Thymus (tissue), 11 donors: ENCODE results near the gene TGFB1. TPM values are rescaled to one million over a fixed set of nuclear protein-coding genes. Genes with fewer than 3 reads are reported as not detected.
A peak's percentile ranks its signal among the peaks of the same experiment; 100 is the strongest.

Source experiments
- DNase-seq, 9 donors: peaks; one replicate each; pipeline ENCODE4 v3.0.0-alpha.2; 2013; ENCODE audit warnings: low spot score in 9 of 9, low read depth in 6 of 9, missing footprints in 1 of 9
- H3K27ac ChIP-seq, 2 donors: one replicate each; pipeline ENCODE4 v1.5.1; 2013; ENCODE audit warnings: control low read depth in 1 of 2, low read depth in 1 of 2, low read length in 1 of 2, mild to moderate bottlenecking in 1 of 2, moderate library complexity in 1 of 2
- H3K27me3 ChIP-seq, 2 donors: one replicate each; pipeline ENCODE4 v1.5.1; 2013; ENCODE audit warnings: low read length in 1 of 2; ENCODE audit not compliant: control insufficient read depth in 2 of 2, insufficient read depth in 1 of 2
- H3K36me3 ChIP-seq, 2 donors: one replicate each; pipeline ENCODE4 v1.5.1; 2013; ENCODE audit warnings: low read length in 1 of 2, mild to moderate bottlenecking in 1 of 2, moderate library complexity in 1 of 2; ENCODE audit not compliant: control insufficient read depth in 2 of 2, insufficient read depth in 2 of 2
- H3K4me1 ChIP-seq, 2 donors: one replicate each; pipeline ENCODE4 v1.5.1; 2013; ENCODE audit warnings: low read length in 2 of 2; ENCODE audit not compliant: control insufficient read depth in 2 of 2, insufficient read depth in 2 of 2
- H3K4me3 ChIP-seq, 2 donors: one replicate each; pipeline ENCODE4 v1.5.1; 2013; ENCODE audit warnings: low read length in 2 of 2, control low read depth in 1 of 2, mild to moderate bottlenecking in 1 of 2
- H3K9me3 ChIP-seq, 2 donors: one replicate each; pipeline ENCODE4 v1.5.1; 2013; ENCODE audit warnings: low read length in 1 of 2, mild to moderate bottlenecking in 1 of 2; ENCODE audit not compliant: control insufficient read depth in 2 of 2, insufficient read depth in 1 of 2
- WGBS: extraction: QIAGEN DNeasy Blood & Tissue Kit; methylation state at CpG from one replicate; pipeline ENCODE4 v1.1.7; 2013; 5-methylcytosine and 5-hydroxymethylcytosine counted together
- polyA plus RNA-seq: library from polyadenylated mRNA; stranded (reverse); fragments of 200-250 nt; gene quantifications from one replicate; pipeline ENCODE4 v1.2.3, GENCODE V29; 2013
- total RNA-seq: library from RNA; stranded (reverse); fragments of 120-200 nt; gene quantifications from one replicate; pipeline ENCODE4 v1.2.4, GENCODE V29; 2013
- donor health status: healthy.

The TGFB1 gene
- total and polyA plus RNA-seq, 2 donors = 5.0 to 24.8 TPM

DNA sequence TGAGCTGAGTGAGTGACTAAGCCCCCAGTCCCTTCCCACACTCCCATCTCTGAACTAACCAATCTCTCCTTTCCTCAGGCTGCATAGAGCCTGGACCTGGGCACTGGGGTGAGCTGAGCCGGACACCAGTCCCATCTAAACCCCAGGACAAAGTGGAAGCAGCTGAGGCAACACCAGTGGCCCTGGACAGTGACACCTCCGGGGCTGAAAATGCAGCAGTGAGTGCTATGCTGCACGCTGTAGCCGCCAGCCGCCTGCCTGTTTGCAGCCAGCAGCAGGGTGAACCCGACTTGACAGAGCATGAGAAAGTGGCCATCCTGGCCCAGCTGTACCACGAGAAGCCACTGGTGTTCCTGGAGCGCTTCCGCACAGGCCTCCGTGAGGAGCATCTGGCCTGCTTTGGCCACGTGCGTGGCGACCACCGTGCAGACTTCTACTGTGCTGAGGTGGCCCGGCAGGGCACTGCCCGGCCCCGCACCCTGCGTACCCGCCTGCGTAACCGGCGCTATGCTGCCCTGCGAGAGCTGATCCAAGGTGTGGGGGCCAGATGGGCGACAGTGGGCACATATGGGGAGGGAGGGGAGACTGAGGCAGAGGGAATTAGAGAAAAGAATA is 37.3 kb downstream of the TGFB1 start:
- H3K4me1 ChIP-seq = peaks cover 0 to 1% of the 10 kb centered on the region in 2 donors
- WGBS = 98% methylated on average over 24 of the region's 24 CpGs

DNA sequence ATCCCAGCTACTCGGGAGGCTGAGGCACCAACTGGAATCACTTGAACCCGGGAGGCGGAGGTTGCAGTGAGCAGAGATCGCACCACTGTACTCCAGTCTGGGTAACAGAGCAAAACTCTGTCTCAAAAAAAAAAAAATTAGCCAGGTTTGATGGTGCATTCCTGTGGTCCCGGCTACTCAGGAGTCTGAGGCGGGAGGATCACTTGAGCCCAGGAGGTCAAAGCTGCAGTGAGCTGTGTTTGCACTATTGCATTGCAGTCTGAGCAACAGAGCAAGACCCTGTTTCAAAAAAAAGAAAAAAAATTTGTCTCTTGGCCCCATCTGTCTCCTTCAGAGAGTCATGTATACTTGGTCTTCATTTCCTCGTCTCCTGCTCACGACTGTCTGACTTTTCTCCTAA is 42.1 kb downstream of the TGFB1 start:
- 94% methylated on average over 8 of the region's 8 CpGs for WGBS
- H3K27ac ChIP-seq = no peak overlapping the region
- no peak for DNase-seq
- peaks cover 19 to 37% of the 10 kb centered on the region in 2 donors for H3K36me3 ChIP-seq
- H3K9me3 ChIP-seq = no peaks in the 10 kb centered on the region
- no peak overlapping the region for H3K4me3 ChIP-seq
- H3K27me3 ChIP-seq = no peaks in the 10 kb centered on the region
- peaks cover 30 to 40% of the 10 kb centered on the region in 2 donors for H3K4me1 ChIP-seq

More for the DNA sequence above, 37.3 kb downstream of the TGFB1 start:
- Histone ChIP-seq H3K27ac (no peak overlapping the region), H3K4me3 (no peak overlapping the region), H3K9me3 (no peaks in the 10 kb centered on the region), H3K36me3 (peaks cover 65 to 73% of the 10 kb centered on the region in 2 donors), H3K27me3 (no peaks in the 10 kb centered on the region)
- no peak for DNase-seq

DNA sequence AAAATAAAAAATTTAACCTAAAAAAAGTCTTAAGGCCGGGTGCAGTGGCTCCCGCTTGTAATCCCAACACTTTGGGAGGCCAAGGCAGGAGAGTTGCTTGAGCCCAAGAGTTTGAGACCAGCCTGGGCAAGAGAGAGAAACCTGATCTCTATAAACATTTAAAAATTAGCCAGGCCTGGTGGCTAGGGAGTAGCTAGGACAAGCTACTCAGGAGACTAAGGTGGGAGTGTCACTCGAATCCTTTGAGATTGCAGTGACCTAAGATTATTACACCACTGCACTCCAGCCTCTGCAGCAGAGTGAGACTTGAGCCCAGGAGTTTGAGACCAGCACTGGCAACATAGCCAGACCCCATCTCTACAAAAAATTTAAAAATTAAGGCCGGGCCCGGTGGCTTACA is 42.6 kb downstream of the TGFB1 start:
- WGBS = 84% methylated on average over 5 of the region's 5 CpGs
- DNase-seq = no peak
- Histone ChIP-seq H3K4me1 (peaks cover 36 to 45% of the 10 kb centered on the region in 2 donors), H3K9me3 (no peaks in the 10 kb centered on the region), H3K4me3 (peak overlapping the region; percentile 79 to 95), H3K27me3 (no peaks in the 10 kb centered on the region), H3K27ac (no peak overlapping the region), H3K36me3 (peaks cover 19 to 37% of the 10 kb centered on the region in 2 donors)

DNA sequence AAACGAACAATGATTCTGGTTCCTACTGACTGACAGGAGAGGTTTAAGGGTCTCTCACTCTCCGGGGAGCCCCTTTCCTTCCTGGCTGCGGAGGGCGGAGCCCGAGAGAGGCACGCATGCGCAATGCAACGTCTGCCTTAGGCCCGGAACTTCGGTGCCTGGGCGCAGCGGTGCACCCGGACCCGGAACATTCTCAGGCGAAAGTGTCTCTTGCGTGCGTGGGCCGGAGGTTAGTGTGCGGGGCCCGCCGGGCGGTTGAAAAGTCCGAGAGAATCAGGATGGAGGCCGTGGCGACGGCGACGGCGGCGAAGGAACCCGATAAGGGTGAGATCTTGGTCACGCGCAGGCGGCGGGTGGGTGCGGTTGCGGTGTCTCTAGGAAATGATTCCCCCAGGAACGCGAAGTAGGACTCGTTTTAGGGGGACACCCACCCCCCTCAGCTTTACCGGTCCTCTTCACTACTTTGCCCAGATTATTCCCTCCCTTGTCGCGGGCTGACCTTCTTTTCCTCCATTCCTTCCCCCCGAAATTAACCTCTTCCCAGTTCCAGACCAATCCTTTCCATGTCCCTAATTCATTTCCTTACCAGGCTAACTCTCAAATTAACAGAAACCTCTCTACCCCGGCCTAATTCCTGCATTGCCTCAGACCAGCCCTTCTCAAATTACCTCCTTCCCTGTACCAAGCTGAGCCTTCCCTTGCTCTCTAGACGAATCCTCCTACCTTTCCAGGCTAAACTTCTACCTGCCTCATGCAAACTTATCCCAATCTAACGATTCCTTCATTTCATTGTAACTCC is 43.5 kb downstream of the TGFB1 start, which contains the start of gene CCDC97:
TSS of gene CCDC97 (plus strand) at position 140 of the 799 bp plus-strand sequence. CDS start at position 279, 139 bp downstream.
- Histone ChIP-seq H3K27me3 (no peaks in the 10 kb centered on the region), H3K4me3 (peak within 1 kb of the TSS; percentile 79 to 95), H3K36me3 (peaks cover 24 to 39% of the 10 kb centered on the region in 2 donors), H3K27ac (peak within 1 kb of the TSS; percentile 90 to 93), H3K4me1 (peaks cover 40 to 53% of the 10 kb centered on the region in 2 donors), H3K9me3 (no peaks in the 10 kb centered on the region)
- WGBS = under 1% methylated on average over 47 of the region's 47 CpGs
- DNase-seq = peak; percentile 86 to 97 (median 92)

DNA sequence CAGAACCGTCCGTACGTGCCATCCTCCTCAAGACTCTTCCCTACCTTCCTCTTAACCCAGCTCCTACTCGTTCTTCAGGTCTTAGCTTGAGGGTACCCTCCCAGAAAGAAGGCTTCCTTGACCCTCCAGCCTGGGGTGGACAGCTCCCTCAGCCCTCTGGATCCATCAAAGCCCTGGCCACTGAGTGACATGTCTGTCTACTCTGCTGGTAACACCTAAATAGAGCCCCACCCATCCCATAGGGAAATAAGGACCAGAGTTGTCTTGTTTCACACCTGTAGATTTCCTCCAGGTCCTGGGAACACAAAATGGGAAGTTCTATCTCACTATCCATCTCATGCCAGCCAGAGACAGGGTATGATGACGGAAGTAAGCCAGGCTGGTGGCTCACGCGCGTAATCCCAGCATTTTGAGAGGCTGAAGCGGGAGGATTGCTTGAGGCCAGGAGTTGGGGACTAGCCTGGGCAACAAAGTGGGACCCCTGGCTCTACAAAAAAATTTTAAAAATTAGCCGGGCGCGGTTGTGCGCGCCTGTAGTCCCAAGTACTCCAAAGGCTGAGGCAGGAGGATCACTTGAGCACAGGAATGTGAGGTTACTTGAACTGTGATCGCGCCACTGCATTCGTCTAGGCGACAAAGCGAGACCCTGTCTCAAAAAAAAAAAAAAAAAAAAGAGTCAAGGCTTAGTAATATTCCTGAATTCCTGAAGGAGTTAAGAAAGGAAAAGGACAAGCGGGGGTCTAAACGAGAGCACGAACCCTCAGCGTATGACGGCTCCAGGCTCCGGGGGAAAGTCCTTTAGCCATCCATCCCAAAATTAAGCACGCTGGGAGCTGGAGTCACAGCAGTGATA is 44.3 kb downstream of the TGFB1 start:
- peaks cover 24 to 44% of the 10 kb centered on the region in 2 donors for H3K36me3 ChIP-seq
- peak in 1 of 9 donors; percentile 26 for DNase-seq
- 18% methylated on average over 26 of the region's 26 CpGs for WGBS

DNA sequence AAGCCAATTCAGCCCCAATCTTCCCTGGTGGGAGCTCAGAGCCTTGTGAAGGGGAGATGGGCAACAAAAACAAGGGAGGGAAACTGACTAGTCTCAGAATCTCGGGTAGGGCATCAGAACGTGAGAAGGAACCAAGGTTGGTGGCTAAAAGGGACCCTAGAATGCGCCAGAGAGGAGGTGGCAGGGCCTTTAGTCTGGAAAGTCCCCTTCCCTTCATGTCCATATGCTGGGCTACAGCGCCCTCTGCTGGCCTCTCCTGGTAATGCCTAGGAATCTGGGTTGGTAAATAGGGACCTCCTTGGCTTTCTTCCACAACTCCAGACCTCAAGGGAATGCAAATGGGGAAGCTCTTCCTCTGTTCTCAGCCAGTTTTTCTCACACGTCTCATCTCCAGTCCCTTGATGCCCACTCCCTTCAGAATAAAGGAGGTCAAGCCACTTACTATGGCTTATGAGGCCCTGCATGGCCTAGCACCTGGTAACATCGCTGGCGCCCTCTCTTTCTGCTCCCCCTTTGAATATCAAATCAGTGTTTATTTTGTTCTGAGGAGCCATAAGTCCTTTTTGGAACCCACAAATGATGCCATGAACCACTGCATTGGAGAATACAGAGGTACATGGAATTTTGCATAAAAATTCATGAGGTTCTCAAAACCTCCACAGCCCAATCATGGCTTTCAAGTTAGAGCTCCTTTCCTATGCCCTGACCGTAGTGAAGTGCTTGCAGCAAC is 45.1 kb downstream of the TGFB1 start:
- DNase-seq = peak; percentile 66 to 94 (median 81)
- H3K27ac ChIP-seq = peak overlapping the region; percentile 92 to 96
- peaks cover 43 to 67% of the 10 kb centered on the region in 2 donors for H3K4me1 ChIP-seq
- 29% methylated on average over 8 of the region's 8 CpGs for WGBS
- H3K27me3 ChIP-seq = no peaks in the 10 kb centered on the region
- H3K4me3 ChIP-seq = peak overlapping the region in 1 of 2 donors; percentile 14
- no peaks in the 10 kb centered on the region for H3K9me3 ChIP-seq
- H3K36me3 ChIP-seq = peaks cover 31 to 50% of the 10 kb centered on the region in 2 donors

More for the DNA sequence above, 44.3 kb downstream of the TGFB1 start:
- Histone ChIP-seq H3K27ac (peak overlapping the region; percentile 90 to 93), H3K9me3 (no peaks in the 10 kb centered on the region), H3K27me3 (no peaks in the 10 kb centered on the region), H3K4me3 (peak overlapping the region; percentile 79 to 95), H3K4me1 (peaks cover 43 to 59% of the 10 kb centered on the region in 2 donors)

DNA sequence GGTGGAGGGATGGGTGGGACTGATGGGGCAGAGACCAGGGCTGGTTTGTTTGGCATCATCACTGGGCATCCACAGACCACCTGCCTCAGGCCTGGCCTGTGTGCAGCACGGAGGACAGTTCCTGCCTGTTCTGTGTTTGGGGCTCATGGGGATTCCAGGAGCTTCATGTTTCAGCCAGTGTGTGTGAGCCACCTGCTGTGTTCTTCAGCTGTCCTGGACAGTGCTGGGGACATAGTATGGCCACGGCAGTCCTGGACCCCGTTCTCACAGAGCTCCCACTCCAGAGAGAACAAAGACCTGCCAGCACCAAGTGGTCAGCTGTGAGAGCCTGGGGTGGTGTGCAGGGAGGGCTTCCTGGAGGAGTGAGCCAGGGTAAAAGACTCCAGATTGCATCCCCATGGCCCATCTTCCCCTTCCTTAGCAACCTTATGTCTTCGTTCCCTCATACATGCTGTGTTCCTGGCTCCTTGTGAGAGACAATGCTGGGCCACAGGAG is 45.7 kb downstream of the TGFB1 start:
- Histone ChIP-seq H3K36me3 (peaks cover 37 to 53% of the 10 kb centered on the region in 2 donors), H3K4me3 (no peak overlapping the region), H3K4me1 (peaks cover 43 to 70% of the 10 kb centered on the region in 2 donors), H3K27ac (peak overlapping the region; percentile 92 to 96), H3K9me3 (no peaks in the 10 kb centered on the region), H3K27me3 (no peaks in the 10 kb centered on the region)
- WGBS = 66% methylated on average over 4 of the region's 4 CpGs
- DNase-seq = no peak
